Measurements from ENCODE around the gene PLA2G15. TPM values are rescaled to one million over a fixed set of nuclear protein-coding genes. Genes with fewer than 3 reads are reported as not detected.

The PLA2G15 gene
- total and polyA plus RNA-seq, 2 of the 13 experiments (the other 11 are each of a cell fraction or from before 2014, with no cell fraction given) = 14.4 to 23.7 TPM

DNA sequence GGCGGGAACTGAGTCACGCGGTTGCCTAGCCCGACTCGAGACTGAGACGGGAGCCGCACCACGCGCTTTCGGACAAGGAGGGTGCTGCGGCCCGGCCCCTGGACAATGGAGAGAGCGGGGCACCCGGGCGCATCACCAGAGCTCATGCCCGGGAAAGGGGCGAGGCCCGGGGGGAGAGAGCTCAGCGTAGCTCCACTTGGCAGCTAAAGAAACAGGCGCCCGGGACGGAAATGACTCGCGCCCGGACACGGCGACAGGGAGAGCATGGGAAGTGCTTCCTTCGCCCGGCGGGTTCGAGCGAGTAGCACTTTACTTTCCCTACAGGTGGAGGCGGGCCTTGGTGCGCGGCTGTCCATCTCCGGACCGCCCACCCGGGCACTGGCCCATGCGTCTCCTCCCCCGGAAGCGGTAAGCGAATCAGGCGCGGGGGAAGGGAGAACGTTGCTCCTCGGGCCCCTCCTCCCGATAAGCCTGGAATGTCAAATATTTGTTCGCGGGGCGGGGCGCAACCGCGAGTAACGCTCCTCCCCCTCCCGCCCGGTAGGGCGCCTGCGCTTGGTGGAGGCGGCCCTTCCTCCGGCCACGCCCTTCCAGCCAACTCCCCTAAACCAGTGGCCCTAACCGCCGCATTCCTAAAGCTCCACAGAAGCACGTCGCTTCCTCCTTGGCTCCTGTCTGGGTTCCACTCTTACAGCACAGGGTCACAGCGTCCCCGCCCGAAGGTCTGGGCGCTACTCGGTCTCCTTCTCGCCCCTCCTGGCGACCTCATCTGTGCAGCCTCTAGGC is 7.7 kb upstream of the PLA2G15 start (continued):
- TF ChIP-seq, protein P1, sequence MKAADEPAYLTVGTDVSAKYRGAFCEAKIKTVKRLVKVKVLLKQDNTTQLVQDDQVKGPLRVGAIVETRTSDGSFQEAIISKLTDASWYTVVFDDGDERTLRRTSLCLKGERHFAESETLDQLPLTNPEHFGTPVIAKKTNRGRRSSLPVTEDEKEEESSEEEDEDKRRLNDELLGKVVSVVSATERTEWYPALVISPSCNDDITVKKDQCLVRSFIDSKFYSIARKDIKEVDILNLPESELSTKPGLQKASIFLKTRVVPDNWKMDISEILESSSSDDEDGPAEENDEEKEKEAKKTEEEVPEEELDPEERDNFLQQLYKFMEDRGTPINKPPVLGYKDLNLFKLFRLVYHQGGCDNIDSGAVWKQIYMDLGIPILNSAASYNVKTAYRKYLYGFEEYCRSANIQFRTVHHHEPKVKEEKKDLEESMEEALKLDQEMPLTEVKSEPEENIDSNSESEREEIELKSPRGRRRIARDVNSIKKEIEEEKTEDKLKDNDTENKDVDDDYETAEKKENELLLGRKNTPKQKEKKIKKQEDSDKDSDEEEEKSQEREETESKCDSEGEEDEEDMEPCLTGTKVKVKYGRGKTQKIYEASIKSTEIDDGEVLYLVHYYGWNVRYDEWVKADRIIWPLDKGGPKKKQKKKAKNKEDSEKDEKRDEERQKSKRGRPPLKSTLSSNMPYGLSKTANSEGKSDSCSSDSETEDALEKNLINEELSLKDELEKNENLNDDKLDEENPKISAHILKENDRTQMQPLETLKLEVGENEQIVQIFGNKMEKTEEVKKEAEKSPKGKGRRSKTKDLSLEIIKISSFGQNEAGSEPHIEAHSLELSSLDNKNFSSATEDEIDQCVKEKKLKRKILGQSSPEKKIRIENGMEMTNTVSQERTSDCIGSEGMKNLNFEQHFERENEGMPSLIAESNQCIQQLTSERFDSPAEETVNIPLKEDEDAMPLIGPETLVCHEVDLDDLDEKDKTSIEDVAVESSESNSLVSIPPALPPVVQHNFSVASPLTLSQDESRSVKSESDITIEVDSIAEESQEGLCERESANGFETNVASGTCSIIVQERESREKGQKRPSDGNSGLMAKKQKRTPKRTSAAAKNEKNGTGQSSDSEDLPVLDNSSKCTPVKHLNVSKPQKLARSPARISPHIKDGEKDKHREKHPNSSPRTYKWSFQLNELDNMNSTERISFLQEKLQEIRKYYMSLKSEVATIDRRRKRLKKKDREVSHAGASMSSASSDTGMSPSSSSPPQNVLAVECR (CRISPR knock-in tag; IDR thresholded peaks at IDR 0.05; ENCODE audit: borderline replicate concordance) = peak; percentile 91
- TF ChIP-seq HNF4G (IDR thresholded peaks at IDR 0.05; ENCODE audit: borderline replicate concordance, low read depth, low read length) = peak; percentile 40; the same call in 1 of the 2 replicates
- peak; percentile 41; the same call in 1 of the 2 replicates for TF ChIP-seq HNF4G (CRISPR knock-in tag; IDR thresholded peaks at IDR 0.05; ENCODE audit: borderline replicate concordance, low read depth)
- no peak for TF ChIP-seq SOX6 (IDR thresholded peaks at IDR 0.05)
- TF ChIP-seq SOX6 (CRISPR knock-in tag; IDR thresholded peaks at IDR 0.05) = peak; percentile 92
- no peak for TF ChIP-seq NFIC (IDR thresholded peaks at IDR 0.05; ENCODE audit: low read length)
- peak; percentile 82 for TF ChIP-seq ZBTB39 (CRISPR knock-in tag; IDR thresholded peaks at IDR 0.05)
- TF ChIP-seq MIXL1 (CRISPR knock-in tag; IDR thresholded peaks at IDR 0.05) = peak; percentile 65
- TF ChIP-seq, protein P2, sequence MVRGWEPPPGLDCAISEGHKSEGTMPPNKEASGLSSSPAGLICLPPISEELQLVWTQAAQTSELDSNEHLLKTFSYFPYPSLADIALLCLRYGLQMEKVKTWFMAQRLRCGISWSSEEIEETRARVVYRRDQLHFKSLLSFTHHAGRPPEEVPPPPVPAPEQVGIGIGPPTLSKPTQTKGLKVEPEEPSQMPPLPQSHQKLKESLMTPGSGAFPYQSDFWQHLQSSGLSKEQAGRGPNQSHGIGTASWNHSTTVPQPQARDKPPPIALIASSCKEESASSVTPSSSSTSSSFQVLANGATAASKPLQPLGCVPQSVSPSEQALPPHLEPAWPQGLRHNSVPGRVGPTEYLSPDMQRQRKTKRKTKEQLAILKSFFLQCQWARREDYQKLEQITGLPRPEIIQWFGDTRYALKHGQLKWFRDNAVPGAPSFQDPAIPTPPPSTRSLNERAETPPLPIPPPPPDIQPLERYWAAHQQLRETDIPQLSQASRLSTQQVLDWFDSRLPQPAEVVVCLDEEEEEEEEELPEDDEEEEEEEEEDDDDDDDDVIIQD (CRISPR knock-in tag; IDR thresholded peaks at IDR 0.05; ENCODE audit: low read depth) = no peak
- peak; percentile 84 for TF ChIP-seq KLF6 (CRISPR knock-in tag; IDR thresholded peaks at IDR 0.05)
- 0 out of 2 replicates have a peak, but pooled peaks have one; percentile 45 for TF ChIP-seq ZNF75D (CRISPR knock-in tag; IDR thresholded peaks at IDR 0.05; ENCODE audit: borderline replicate concordance)
- TF ChIP-seq SIN3A (IDR thresholded peaks at IDR 0.05; ENCODE audit: borderline replicate concordance, low read depth, low read length) = peak; percentile 90; the same call in 1 of the 2 replicates
- peak; percentile 88; the same call in 1 of the 2 replicates for TF ChIP-seq SOX5 (CRISPR knock-in tag; IDR thresholded peaks at IDR 0.05; ENCODE audit: borderline replicate concordance)

Data from HepG2 (cell line).